OCI-LY7 (cell line): ENCODE results near the gene LPCAT1. TPM values are rescaled to one million over a fixed set of nuclear protein-coding genes. Genes with fewer than 3 reads are reported as not detected.

Experiments used
- BruUV-seq: library from RNA; stranded (reverse); fragments of 400-500 nt; replicated peaks from 2 replicates; lab custom pipeline; 2021; lab: Mats Ljungman, UMichigan
- CTCF ChIA-PET: fragments of 300-600 bp; sonication (Branson Sonifier 250); formaldehyde crosslinking; loops from one replicate; lab custom pipeline; 2022; ENCODE audit warnings: antibody characterized with exemption; ENCODE audit not compliant: unreplicated experiment; lab: Charles Lee
- POLR2A ChIA-PET: fragments of 300-600 bp; sonication (Branson Sonifier 250); formaldehyde crosslinking; loops from one replicate; lab custom pipeline; 2022; ENCODE audit warnings: antibody characterized with exemption; lab: Charles Lee
- DNase-seq: peaks from one replicate; pipeline ENCODE4 v3.0.0-alpha.2; 2015; ENCODE audit warnings: low spot score
- H2AFZ ChIP-seq: fragments of 200-600 bp; sonication (generic), shearing (Covaris generic); 2 replicates; pipeline ENCODE4 v1.6.1; 2014; ENCODE audit warnings: mild to moderate bottlenecking, antibody characterized with exemption, low read length, moderate library complexity
- H3K27ac ChIP-seq: fragments of 200-600 bp; sonication (generic); 2 replicates; pipeline ENCODE4 v1.5.1; 2014; ENCODE audit warnings: mixed run types, low read depth, mild to moderate bottlenecking, moderate library complexity, low read length, inconsistent platforms; ENCODE audit not compliant: poor library complexity, severe bottlenecking
- H3K36me3 ChIP-seq: fragments of 200-600 bp; sonication (generic); 2 replicates; pipeline ENCODE4 v1.6.1; 2014; ENCODE audit warnings: mild to moderate bottlenecking, antibody characterized with exemption, low read length, moderate library complexity, mixed read lengths; ENCODE audit not compliant: insufficient read depth
- H3K4me1 ChIP-seq: fragments of 200-600 bp; sonication (generic); 2 replicates; pipeline ENCODE4 v1.5.1; 2014; ENCODE audit warnings: mild to moderate bottlenecking, low read length; ENCODE audit not compliant: insufficient read depth, poor library complexity, severe bottlenecking
- H3K4me2 ChIP-seq: fragments of 200-600 bp; sonication (generic); 2 replicates; pipeline ENCODE4 v1.6.1; 2014; ENCODE audit warnings: mild to moderate bottlenecking, low read length
- H3K4me3 ChIP-seq: fragments of 200-600 bp; sonication (generic); 2 replicates; pipeline ENCODE4 v1.5.1; 2014; ENCODE audit warnings: mild to moderate bottlenecking, low read depth, low read length; ENCODE audit not compliant: poor library complexity, severe bottlenecking
- H3K79me2 ChIP-seq: fragments of 200-600 bp; sonication (generic); 2 replicates; pipeline ENCODE4 v1.6.1; 2016; ENCODE audit warnings: low read depth, mild to moderate bottlenecking, low read length, moderate library complexity, mixed read lengths; ENCODE audit not compliant: insufficient read depth
- H3K9me2 ChIP-seq: fragments of 200-600 bp; sonication (generic); 2 replicates; pipeline ENCODE4 v1.6.1; 2016; ENCODE audit warnings: mild to moderate bottlenecking, low read length, mixed read lengths; ENCODE audit not compliant: insufficient read depth
- H3K9me3 ChIP-seq: fragments of 200-600 bp; sonication (generic); 2 replicates; pipeline ENCODE4 v1.6.1; 2014; ENCODE audit warnings: mild to moderate bottlenecking, mixed run types, low read length, mixed read lengths
- H4K20me1 ChIP-seq: fragments of 200-600 bp; sonication (generic); 2 replicates; pipeline ENCODE4 v1.6.1; 2014; ENCODE audit warnings: mild to moderate bottlenecking, antibody characterized with exemption, low read length, moderate library complexity, mixed read lengths; ENCODE audit not compliant: insufficient read depth
- EZH2phosphoT487 ChIP-seq: fragments of 200-600 bp; sonication (generic); IDR thresholded peaks from 2 replicates; pipeline ENCODE4 v1.6.1; 2018; ENCODE audit warnings: low read depth, borderline replicate concordance, mild to moderate bottlenecking, mixed run types, antibody characterized with exemption, low read length, moderate library complexity, mixed read lengths
- intact Hi-C: fragments of 100-400 bp; cut with micrococcal nuclease; formaldehyde crosslinking; loops from one replicate; pipeline ENCODE4 v1.10.0; 2022; ENCODE audit not compliant: unreplicated experiment
- total RNA-seq, 2 experiments: library from RNA; depleted of rRNA in 1 of 2; stranded (reverse); fragments of >200 nt in 1 of 2; shearing (Covaris generic) in 1 of 2; gene quantifications; 2 replicates each; pipeline ENCODE4 v1.2.3, GENCODE V29; 2014 to 2022
- TF ChIP-seq, protein P1 (sequence below): fragments of 200-600 bp; sonication (generic); conservative IDR thresholded peaks from 2 replicates; pipeline ENCODE4 v1.5.1; 2014; ENCODE audit warnings: mild to moderate bottlenecking, antibody characterized with exemption, low read length, moderate library complexity, mixed read lengths

LPCAT1 gene
- total RNA-seq, 2 experiments from 2014 or later, result 47.7 to 63.6 TPM

GRCh38 chr5:1445689-1446601 lies 77.8 kb downstream of the LPCAT1 start:
- Histone ChIP-seq H3K9me3 (no peaks in the 10 kb centered on the region), H3K4me2 (no peak overlapping the region), H3K9me2 (no peaks in the 10 kb centered on the region), H3K27ac (no peak overlapping the region), H3K79me2 (no peaks in the 10 kb centered on the region), H3K4me1 (no peaks in the 10 kb centered on the region), H4K20me1 (no peaks in the 10 kb centered on the region), H3K4me3 (no peak overlapping the region), H3K36me3 (no peaks in the 10 kb centered on the region), H2AFZ (no peak overlapping the region)
- BruUV-seq, result no TSS peak
- POLR2A ChIA-PET, result no interaction called here
- intact Hi-C loops, result no loop called here
- CTCF ChIA-PET, result no interaction called here
- DNase-seq, result no peak
- TF ChIP-seq, protein P1, sequence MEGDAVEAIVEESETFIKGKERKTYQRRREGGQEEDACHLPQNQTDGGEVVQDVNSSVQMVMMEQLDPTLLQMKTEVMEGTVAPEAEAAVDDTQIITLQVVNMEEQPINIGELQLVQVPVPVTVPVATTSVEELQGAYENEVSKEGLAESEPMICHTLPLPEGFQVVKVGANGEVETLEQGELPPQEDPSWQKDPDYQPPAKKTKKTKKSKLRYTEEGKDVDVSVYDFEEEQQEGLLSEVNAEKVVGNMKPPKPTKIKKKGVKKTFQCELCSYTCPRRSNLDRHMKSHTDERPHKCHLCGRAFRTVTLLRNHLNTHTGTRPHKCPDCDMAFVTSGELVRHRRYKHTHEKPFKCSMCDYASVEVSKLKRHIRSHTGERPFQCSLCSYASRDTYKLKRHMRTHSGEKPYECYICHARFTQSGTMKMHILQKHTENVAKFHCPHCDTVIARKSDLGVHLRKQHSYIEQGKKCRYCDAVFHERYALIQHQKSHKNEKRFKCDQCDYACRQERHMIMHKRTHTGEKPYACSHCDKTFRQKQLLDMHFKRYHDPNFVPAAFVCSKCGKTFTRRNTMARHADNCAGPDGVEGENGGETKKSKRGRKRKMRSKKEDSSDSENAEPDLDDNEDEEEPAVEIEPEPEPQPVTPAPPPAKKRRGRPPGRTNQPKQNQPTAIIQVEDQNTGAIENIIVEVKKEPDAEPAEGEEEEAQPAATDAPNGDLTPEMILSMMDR, result no peak
- no peak for TF ChIP-seq EZH2phosphoT487

DNA sequence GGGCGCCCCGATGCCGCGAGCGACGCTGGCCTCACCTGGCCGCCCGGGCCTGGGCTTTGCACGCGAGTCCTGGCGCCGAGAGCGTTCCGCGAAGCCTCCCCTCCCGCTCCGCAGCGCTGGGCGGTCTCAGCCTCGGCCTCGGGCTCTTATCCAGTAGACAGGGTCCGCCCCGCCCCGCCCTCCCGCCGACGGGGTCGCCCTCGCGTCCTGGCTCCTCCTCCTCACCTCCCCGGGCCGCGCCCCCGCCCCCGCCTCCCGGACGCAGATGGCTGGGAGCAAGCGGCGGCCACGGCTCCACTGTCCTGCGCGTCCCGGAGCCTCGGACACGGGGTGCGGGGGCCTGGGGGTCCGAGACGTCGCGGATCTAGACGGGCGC lies 78.5 kb downstream of the LPCAT1 start, which contains the start of gene SLC6A3:
TSS of gene SLC6A3 (minus strand) at position 128 of the 376 bp plus-strand sequence. CDS start 2,243 bp downstream, outside the sequence.
- no peak within 1 kb of the TSS for H3K4me2 ChIP-seq
- H3K27ac ChIP-seq, result no peak within 1 kb of the TSS
- no peaks in the 10 kb centered on the region for H3K36me3 ChIP-seq
- H3K9me3 ChIP-seq, result no peaks in the 10 kb centered on the region
- H3K9me2 ChIP-seq, result no peaks in the 10 kb centered on the region
- H3K4me3 ChIP-seq, result no peak within 1 kb of the TSS
- no peak for DNase-seq
- H3K79me2 ChIP-seq, result no peaks in the 10 kb centered on the region
- intact Hi-C loops, result no loop called here
- no peak within 1 kb of the TSS for H2AFZ ChIP-seq
- ChIA-PET CTCF (no interaction called here), POLR2A (no interaction called here)
- no peaks in the 10 kb centered on the region for H3K4me1 ChIP-seq
- H4K20me1 ChIP-seq, result no peaks in the 10 kb centered on the region
- no peak for TF ChIP-seq EZH2phosphoT487
- TF ChIP-seq, protein P1, result no peak
- no TSS peak for BruUV-seq
